Esophagus muscularis mucosa (tissue), 4 donors: ENCODE data around the gene MMP24OS. TPM values are rescaled to one million over a fixed set of nuclear protein-coding genes. Genes with fewer than 3 reads are reported as not detected.
A peak's percentile ranks its signal among the peaks of the same experiment; 100 is the strongest.

Experiments
- DNase-seq: peaks from one replicate; pipeline ENCODE4 v3.0.0-alpha.2; 2017; ENCODE audit errors: extremely low spot score
- H3K27ac ChIP-seq, 4 donors: fragments of 200-600 bp; sonication (generic); replicated peaks in 1 of 4; 1 replicate in 3 of 4; 2 replicates in 1 of 4; pipeline ENCODE4 v1.5.1; 2016 to 2019; ENCODE audit warnings: mild to moderate bottlenecking in 1 of 4
- H3K27me3 ChIP-seq, 4 donors: fragments of 200-600 bp; sonication (generic); one replicate each; pipeline versions ENCODE4 v1.5.1 to v1.6.0; 2016 to 2019
- H3K36me3 ChIP-seq, 4 donors: fragments of 200-600 bp; sonication (generic); one replicate each; pipeline ENCODE4 v1.5.1; 2016 to 2019
- H3K4me1 ChIP-seq, 4 donors: fragments of 200-600 bp; sonication (generic); one replicate each; pipeline ENCODE4 v1.5.1; 2016 to 2019
- H3K4me3 ChIP-seq, 4 donors: fragments of 200-600 bp; sonication (generic); 1 replicate in 2 of 4; 2 replicates in 2 of 4; pipeline ENCODE4 v1.5.1; 2016 to 2019; ENCODE audit warnings: mild to moderate bottlenecking in 4 of 4, moderate library complexity in 1 of 4
- H3K9me3 ChIP-seq, 4 donors: fragments of 200-600 bp; sonication (generic); 1 replicate in 3 of 4; 2 replicates in 1 of 4; pipeline ENCODE4 v1.5.1; 2016 to 2019
- EP300 ChIP-seq: sonication (generic); formaldehyde crosslinking; IDR thresholded peaks from one replicate; pipeline ENCODE4 v1.6.1; 2017; ENCODE audit warnings: antibody characterized with exemption
- POLR2A ChIP-seq: fragments of 450-650 bp; IDR thresholded peaks from one replicate; pipeline ENCODE4 v1.6.1; 2017; ENCODE audit warnings: antibody characterized with exemption, moderate library complexity, mild to moderate bottlenecking, low read depth
- POLR2AphosphoS5 ChIP-seq, 2 donors: sonication (generic); formaldehyde crosslinking; IDR thresholded peaks; one replicate each; pipeline ENCODE4 v1.6.1; 2017; ENCODE audit warnings: antibody characterized with exemption in 2 of 2
- WGBS: methylation state at CpG from one replicate; pipeline ENCODE4 v1.1.5; 2018; 5-methylcytosine and 5-hydroxymethylcytosine counted together
- intact Hi-C: fragments of 100-400 bp; cut with DNase I; formaldehyde crosslinking; loops from one replicate; pipeline ENCODE4 v1.15.1; 2023
- total RNA-seq, 4 donors: library from RNA; depleted of rRNA; stranded (reverse); fragments of >200 nt; gene quantifications; one replicate each; pipeline versions ENCODE4 v1.1.0 to v1.2.1, GENCODE V29; 2016
- TF ChIP-seq, protein P1 (sequence below), 3 experiments: fragments of 200-600 bp in 2 of 3; fragments of 450-650 bp in 1 of 3; sonication (generic) in 2 of 3; IDR thresholded peaks; one replicate each; pipeline ENCODE4 v1.5.1; 2017 to 2019; ENCODE audit warnings: antibody characterized with exemption in 3 of 3, mild to moderate bottlenecking in 2 of 3, moderate library complexity in 1 of 3

The MMP24OS gene
- total RNA-seq, 4 donors from 2014 or later, result 27.7 to 37.8 (median 32.0) TPM

DNA sequence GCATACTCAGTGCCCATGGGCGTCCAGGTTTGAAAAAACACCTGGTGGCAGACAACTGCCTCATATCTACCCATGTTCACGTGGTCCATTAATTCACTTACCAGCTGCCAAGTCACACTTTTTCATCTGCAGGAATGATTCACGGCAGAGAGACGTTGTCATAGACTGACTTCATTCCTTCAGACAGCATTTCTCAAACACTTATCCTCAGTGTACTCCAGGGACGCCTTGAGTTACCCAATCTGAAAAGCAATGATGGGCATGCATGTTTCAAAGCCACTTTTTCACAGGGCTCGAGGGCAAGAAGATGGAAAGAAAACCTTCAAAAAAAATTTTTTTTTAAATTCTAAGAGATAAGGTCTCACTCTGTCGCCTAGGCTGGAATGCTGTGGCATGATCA, 6.0 kb downstream of the MMP24OS start:
- no peak overlapping the region for H3K27ac ChIP-seq
- WGBS, result 80% methylated on average over 7 of the region's 7 CpGs
- H3K4me1 ChIP-seq, result peaks cover 11 to 48% (median 28%) of the 10 kb centered on the region in 4 donors
- TF ChIP-seq EP300, result no peak
- TF ChIP-seq POLR2A, result no peak
- TF ChIP-seq POLR2AphosphoS5 (IDR thresholded peaks at IDR 0.05), result no peak
- TF ChIP-seq, protein P1, sequence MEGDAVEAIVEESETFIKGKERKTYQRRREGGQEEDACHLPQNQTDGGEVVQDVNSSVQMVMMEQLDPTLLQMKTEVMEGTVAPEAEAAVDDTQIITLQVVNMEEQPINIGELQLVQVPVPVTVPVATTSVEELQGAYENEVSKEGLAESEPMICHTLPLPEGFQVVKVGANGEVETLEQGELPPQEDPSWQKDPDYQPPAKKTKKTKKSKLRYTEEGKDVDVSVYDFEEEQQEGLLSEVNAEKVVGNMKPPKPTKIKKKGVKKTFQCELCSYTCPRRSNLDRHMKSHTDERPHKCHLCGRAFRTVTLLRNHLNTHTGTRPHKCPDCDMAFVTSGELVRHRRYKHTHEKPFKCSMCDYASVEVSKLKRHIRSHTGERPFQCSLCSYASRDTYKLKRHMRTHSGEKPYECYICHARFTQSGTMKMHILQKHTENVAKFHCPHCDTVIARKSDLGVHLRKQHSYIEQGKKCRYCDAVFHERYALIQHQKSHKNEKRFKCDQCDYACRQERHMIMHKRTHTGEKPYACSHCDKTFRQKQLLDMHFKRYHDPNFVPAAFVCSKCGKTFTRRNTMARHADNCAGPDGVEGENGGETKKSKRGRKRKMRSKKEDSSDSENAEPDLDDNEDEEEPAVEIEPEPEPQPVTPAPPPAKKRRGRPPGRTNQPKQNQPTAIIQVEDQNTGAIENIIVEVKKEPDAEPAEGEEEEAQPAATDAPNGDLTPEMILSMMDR (IDR thresholded peaks at IDR 0.05), result no peak
- H3K9me3 ChIP-seq, result no peaks in the 10 kb centered on the region
- peaks cover 7 to 82% (median 57%) of the 10 kb centered on the region in 4 donors for H3K36me3 ChIP-seq
- no peaks in the 10 kb centered on the region for H3K27me3 ChIP-seq
- no peak for DNase-seq
- intact Hi-C loops, result no loop called here
- H3K4me3 ChIP-seq, result no peak overlapping the region

DNA sequence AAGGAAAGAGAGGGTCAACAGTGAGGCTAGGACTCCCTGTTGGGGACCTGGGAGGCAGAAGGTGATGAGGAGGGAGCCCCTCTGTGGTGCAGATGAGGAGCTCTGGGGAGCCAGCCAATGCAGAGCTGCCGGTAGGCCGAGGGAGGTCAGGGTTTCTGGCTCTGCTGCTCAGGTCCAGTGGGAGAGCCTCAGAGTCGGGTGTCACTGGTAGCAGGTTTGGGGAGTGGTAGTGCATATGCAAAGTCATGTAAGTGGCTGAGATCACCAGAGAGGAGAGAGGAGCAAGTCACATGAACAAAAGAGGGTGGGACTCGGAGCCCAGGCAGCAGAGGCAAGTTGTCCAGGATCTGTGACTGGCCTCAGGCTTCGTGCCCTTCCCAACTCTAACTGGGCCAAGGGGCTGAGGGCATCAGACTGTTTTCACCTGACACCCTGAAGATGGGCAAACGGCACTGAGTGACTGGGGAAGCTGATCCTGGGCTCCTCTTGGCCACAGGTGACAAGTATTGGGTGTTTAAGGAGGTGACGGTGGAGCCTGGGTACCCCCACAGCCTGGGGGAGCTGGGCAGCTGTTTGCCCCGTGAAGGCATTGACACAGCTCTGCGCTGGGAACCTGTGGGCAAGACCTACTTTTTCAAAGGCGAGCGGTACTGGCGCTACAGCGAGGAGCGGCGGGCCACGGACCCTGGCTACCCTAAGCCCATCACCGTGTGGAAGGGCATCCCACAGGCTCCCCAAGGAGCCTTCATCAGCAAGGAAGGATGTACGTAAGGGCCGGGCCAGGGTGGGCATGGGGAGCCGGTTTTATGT, 6.6 kb downstream of the MMP24OS start:
- peaks cover 5 to 42% (median 22%) of the 10 kb centered on the region in 4 donors for H3K4me1 ChIP-seq
- H3K27me3 ChIP-seq, result no peaks in the 10 kb centered on the region
- H3K9me3 ChIP-seq, result no peaks in the 10 kb centered on the region
- 78% methylated on average over 9 of the region's 20 CpGs for WGBS
- TF ChIP-seq EP300, result no peak
- TF ChIP-seq, protein P1 (IDR thresholded peaks at IDR 0.05), result no peak
- no peak for TF ChIP-seq POLR2AphosphoS5 (IDR thresholded peaks at IDR 0.05)
- TF ChIP-seq POLR2A, result no peak
- intact Hi-C loops, result no loop called here
- H3K4me3 ChIP-seq, result no peak overlapping the region
- DNase-seq, result no peak
- no peak overlapping the region for H3K27ac ChIP-seq
- H3K36me3 ChIP-seq, result peaks cover 7 to 85% (median 61%) of the 10 kb centered on the region in 4 donors

DNA sequence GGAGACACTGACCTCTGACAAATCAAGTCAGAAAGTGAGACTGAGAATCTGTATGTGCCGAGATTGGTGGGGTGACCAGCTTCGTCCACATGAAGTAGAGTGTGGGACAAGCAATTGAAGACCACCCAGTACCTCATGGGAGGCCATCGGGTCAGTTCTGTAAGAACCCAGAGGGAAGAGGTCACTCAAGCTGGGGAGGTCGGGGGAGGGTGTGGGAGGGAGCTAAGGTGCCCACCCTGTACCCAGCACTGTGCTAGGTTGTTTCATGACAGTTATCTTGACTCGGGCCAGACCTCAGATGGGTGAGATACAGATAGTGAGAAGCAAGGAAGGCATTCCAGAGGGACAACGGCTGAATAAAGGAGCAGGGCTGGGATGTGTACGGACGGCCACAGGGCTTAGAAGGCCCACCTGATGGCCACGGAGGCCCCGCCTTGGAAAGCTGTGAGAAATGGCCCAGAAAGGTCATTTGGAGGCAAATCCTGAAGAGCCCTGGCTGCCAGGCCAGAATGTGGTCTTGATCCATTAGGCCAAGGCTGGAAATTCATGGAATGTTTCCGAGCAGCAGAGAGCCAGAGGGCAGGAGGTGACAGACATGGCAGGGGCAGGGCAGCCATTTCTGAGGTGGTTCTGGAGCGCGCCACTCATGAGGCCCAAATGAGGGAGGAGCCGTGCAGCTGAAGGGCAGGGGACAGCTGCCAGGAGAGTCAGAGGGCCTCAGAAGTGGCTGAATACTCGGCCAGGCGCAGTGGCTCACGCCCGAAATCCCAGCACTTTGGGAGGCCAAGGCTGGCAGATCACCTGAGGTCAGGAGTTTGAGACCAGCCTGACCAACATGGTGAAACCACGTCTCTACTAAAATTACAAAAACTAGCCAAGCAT, 7.7 kb downstream of the MMP24OS start:
- Histone ChIP-seq H3K36me3 (peaks cover 7 to 79% (median 57%) of the 10 kb centered on the region in 4 donors), H3K27me3 (no peaks in the 10 kb centered on the region), H3K4me3 (no peak overlapping the region), H3K27ac (no peak overlapping the region), H3K9me3 (no peaks in the 10 kb centered on the region), H3K4me1 (peaks cover 0 to 32% (median 12%) of the 10 kb centered on the region in 4 donors)
- whole genome bisulfite sequencing, result 87% methylated on average over 8 of the region's 19 CpGs
- TF ChIP-seq EP300, result no peak
- no peak for TF ChIP-seq POLR2A
- TF ChIP-seq, protein P1 (IDR thresholded peaks at IDR 0.05), result no peak
- TF ChIP-seq POLR2AphosphoS5 (IDR thresholded peaks at IDR 0.05), result no peak
- DNase-seq, result no peak
- intact Hi-C loops, result no loop called here

DNA sequence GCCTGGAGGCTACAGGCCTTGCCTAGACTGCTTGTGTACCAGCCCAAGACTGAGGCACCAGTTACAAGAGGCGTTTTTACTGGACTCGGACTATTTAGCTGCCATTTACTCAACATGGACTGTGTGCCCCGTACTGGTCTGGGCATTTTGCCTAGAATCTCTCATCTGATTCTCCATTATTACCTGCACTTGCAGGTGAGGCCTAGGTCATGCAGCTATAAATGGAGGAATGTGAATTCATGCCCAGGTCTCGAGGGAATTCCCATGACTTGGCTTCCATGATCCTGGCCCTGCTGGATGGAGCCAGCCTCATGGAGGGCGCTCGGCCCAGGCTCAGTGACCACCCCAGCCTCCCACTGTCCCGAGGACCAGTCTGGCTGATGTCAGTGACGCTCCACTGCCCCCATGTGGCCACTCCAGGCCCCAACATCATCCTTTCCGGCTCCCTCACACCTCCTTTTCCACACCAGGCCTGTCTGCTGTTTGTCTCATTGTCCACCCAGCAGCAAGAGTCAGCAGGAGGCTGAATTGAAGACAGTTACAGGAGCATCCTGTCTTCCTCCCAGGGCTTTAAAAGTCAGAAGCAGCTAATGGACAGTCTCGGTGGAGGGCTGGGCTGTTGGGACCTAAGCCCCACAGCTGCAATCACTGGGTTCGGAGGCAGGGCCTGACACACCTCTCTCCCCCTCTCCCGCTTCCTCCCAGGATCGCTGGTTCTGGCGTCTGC, 8.7 kb downstream of the MMP24OS start:
- H3K27ac ChIP-seq, result peak overlapping the region in 1 of 4 donors; percentile 16
- 41% methylated on average over 14 of the region's 14 CpGs for WGBS
- no peak for DNase-seq
- intact Hi-C loops, result loop anchor here (5.0 kb wide), 1 partner anchor 62 kb away; no protein-coding TSS in a partner anchor
- H3K9me3 ChIP-seq, result no peaks in the 10 kb centered on the region
- H3K36me3 ChIP-seq, result peaks cover 7 to 76% (median 54%) of the 10 kb centered on the region in 4 donors
- no peak for TF ChIP-seq EP300
- TF ChIP-seq, protein P1 (IDR thresholded peaks at IDR 0.05), result peak; percentile 64 to 85 (median 67)
- TF ChIP-seq POLR2AphosphoS5 (IDR thresholded peaks at IDR 0.05), result no peak
- no peak for TF ChIP-seq POLR2A
- no peaks in the 10 kb centered on the region for H3K27me3 ChIP-seq
- H3K4me1 ChIP-seq, result peaks cover under 1 to 28% (median 17%) of the 10 kb centered on the region in 4 donors
- no peak overlapping the region for H3K4me3 ChIP-seq
